ENCODE measurements around the gene NHS. TPM values are rescaled to one million over a fixed set of nuclear protein-coding genes. Genes with fewer than 3 reads are reported as not detected.
A peak's percentile ranks its signal among the peaks of the same experiment; 100 is the strongest.

Gene NHS
- total RNA-seq, 2 experiments from 2014 or later = 0.81 to 1.7 TPM

- Mint-ChIP-seq H3K9me3 (ENCODE audit: insufficient read depth) (no peaks in the 10 kb centered on the region), H3K27me3 (ENCODE audit: low read depth) (no peaks in the 10 kb centered on the region), H3K4me1 (ENCODE audit: low read depth) (peaks cover 4% of the 10 kb centered on the region), H3K36me3 (ENCODE audit: low read depth) (no peaks in the 10 kb centered on the region), H3K27ac (no peak overlapping the region), H3K4me3 (no peak overlapping the region)
- no peak for DNase-seq
- ChIA-PET POLR2A (no interaction called here), CTCF (no interaction called here)
- peak; percentile 23 for ATAC-seq
Observed at GRCh38 chrX:17773221-17773876, 398.3 kb downstream of the NHS start.

- Mint-ChIP-seq H3K36me3 (ENCODE audit: low read depth) (no peaks in the 10 kb centered on the region), H3K4me3 (no peak overlapping the region), H3K27me3 (ENCODE audit: low read depth) (no peaks in the 10 kb centered on the region), H3K4me1 (ENCODE audit: low read depth) (peaks cover 4% of the 10 kb centered on the region), H3K9me3 (ENCODE audit: insufficient read depth) (no peaks in the 10 kb centered on the region), H3K27ac (no peak overlapping the region)
- POLR2A ChIA-PET = no interaction called here
- no peak for ATAC-seq
- CTCF ChIA-PET = no interaction called here
- no peak for DNase-seq
Observed at GRCh38 chrX:17774053-17774452, 399.1 kb downstream of the NHS start.

GRCh38 chrX:17778997-17779396 lies 404.0 kb downstream of the NHS start:
- ChIA-PET CTCF (interaction anchor here (0.6 to 1.6 kb wide), 2 partner anchors 10 to 1229 kb away, joined by 3 to 7 read pairs; no protein-coding TSS in a partner anchor), POLR2A (no interaction called here)
- no peak overlapping the region for H3K27ac Mint-ChIP-seq

DNA sequence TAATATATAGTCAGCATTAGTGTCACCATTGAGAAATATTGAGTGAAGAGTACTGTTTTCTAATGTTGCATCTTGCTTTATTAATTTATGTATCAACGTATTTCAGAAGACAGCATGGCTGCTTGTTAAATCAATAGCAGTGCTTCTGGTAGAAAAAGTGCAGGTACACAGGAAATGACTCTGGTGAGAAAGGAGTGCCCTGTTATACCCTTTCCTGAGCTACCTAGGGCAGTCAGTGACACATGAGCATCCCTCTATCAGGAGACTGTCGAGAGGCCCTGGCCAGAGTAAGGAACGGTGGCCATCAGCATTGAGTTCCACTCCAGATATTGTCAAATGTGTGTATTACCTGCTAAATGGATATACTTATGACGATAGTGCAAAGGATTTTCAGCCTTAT lies 404.4 kb downstream of the NHS start:
- peaks cover 4% of the 10 kb centered on the region for H3K4me1 Mint-ChIP-seq (ENCODE audit: low read depth)
- ATAC-seq = no peak

More at GRCh38 chrX:17778997-17779396, 404.0 kb downstream of the NHS start:
- no peaks in the 10 kb centered on the region for H3K9me3 Mint-ChIP-seq (ENCODE audit: insufficient read depth)
- H3K4me3 Mint-ChIP-seq = no peak overlapping the region
- H3K36me3 Mint-ChIP-seq (ENCODE audit: low read depth) = no peaks in the 10 kb centered on the region
- H3K27me3 Mint-ChIP-seq (ENCODE audit: low read depth) = no peaks in the 10 kb centered on the region
- ATAC-seq = no peak
- peaks cover 4% of the 10 kb centered on the region for H3K4me1 Mint-ChIP-seq (ENCODE audit: low read depth)
- DNase-seq = no peak

More for the DNA sequence above, 404.4 kb downstream of the NHS start:
- Mint-ChIP-seq H3K27me3 (ENCODE audit: low read depth) (no peaks in the 10 kb centered on the region), H3K36me3 (ENCODE audit: low read depth) (no peaks in the 10 kb centered on the region), H3K27ac (no peak overlapping the region), H3K4me3 (no peak overlapping the region), H3K9me3 (ENCODE audit: insufficient read depth) (no peaks in the 10 kb centered on the region)
- ChIA-PET POLR2A (no interaction called here), CTCF (interaction anchor here (0.6 to 1.6 kb wide), 2 partner anchors 9 to 1229 kb away, joined by 3 to 7 read pairs; no protein-coding TSS in a partner anchor)
- no peak for DNase-seq

Small RNA genes lying within 50 kb of the gene (microRNA-seq; reads per million reads assigned to microRNA genes)
- gene MIR4768 = not detected
